NB4 (cell line): ENCODE data around the gene RBM38.

Experiments
- CTCF ChIP-seq: IDR thresholded peaks from one replicate; pipeline ENCODE4 v1.5.1; 2012; ENCODE audit warnings: low read depth, low read length
- MAX ChIP-seq: IDR thresholded peaks from 2 replicates; pipeline ENCODE4 v1.6.1; 2011; ENCODE audit warnings: low read depth, low read length
- MYC ChIP-seq: IDR thresholded peaks from 2 replicates; pipeline ENCODE4 v1.6.1; 2011; ENCODE audit warnings: low read depth, low read length
- POLR2A ChIP-seq: IDR thresholded peaks from 2 replicates; pipeline ENCODE4 v1.6.1; 2011; ENCODE audit warnings: mild to moderate bottlenecking; ENCODE audit not compliant: insufficient read length; ENCODE audit errors: extremely low read depth

DNA sequence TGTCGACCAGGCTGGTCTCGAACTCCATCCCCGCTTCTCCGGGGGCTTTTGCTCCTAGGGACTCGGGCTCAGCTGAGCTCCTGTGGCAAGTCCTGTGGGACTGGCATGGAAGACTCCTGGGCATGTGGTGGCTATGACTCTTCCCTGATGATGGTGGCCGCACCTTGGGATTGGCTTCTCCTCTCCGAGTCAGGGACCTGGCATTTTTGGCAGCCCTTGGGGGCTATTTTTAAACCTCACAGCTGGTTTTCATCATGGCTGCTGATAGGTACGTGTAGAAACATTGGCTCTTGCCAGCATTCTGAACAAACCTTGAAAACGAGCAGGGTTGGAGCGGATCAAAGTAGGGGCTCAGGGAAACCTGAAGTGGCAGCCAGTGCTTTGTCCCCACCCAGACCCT, 54.1 kb downstream of the RBM38 start:
- TF ChIP-seq POLR2A (no peak), CTCF (no peak), MYC (no peak), MAX (no peak)
